Measurements from ENCODE around the gene VENTX.

The VENTX gene

GRCh38 chr10:133237588-133238465, at the start of gene VENTX:
Gene VENTX, plus strand, starts transcription at chr10:133237855. Its CDS starts 60 bp downstream, at chr10:133237915.
- DNase-seq = no peak

GRCh38 chr10:133187906-133188681, 49.6 kb upstream of the VENTX start:
- DNase-seq = no peak

GRCh38 chr10:133189256-133189655, 48.4 kb upstream of the VENTX start:
- DNase-seq = no peak

- no peak for DNase-seq
Measured at GRCh38 chr10:133189726-133190125, 47.9 kb upstream of the VENTX start.

- DNase-seq = no peak
Measured at GRCh38 chr10:133190225-133190624, 47.4 kb upstream of the VENTX start.

GRCh38 chr10:133191651-133192050, 46.0 kb upstream of the VENTX start:
- no peak for DNase-seq

- DNase-seq = no peak
Measured at GRCh38 chr10:133194151-133194550, 43.5 kb upstream of the VENTX start.

- DNase-seq = no peak
Measured at GRCh38 chr10:133195096-133195495, 42.6 kb upstream of the VENTX start.

- DNase-seq = no peak
Measured at GRCh38 chr10:133195611-133196010, 42.0 kb upstream of the VENTX start.

GRCh38 chr10:133196221-133196915, 41.3 kb upstream of the VENTX start:
- DNase-seq = no peak

- no peak for DNase-seq
Measured at GRCh38 chr10:133196936-133197758, 40.5 kb upstream of the VENTX start.

GRCh38 chr10:133197786-133198185, 39.9 kb upstream of the VENTX start:
- DNase-seq = no peak

GRCh38 chr10:133198206-133198605, 39.4 kb upstream of the VENTX start:
- no peak for DNase-seq

GRCh38 chr10:133198621-133199487, 38.8 kb upstream of the VENTX start:
- no peak for DNase-seq

GRCh38 chr10:133199488-133199885, 38.2 kb upstream of the VENTX start:
- DNase-seq = no peak

GRCh38 chr10:133199992-133200611, 37.6 kb upstream of the VENTX start:
- DNase-seq = no peak

- no peak for DNase-seq
Measured at GRCh38 chr10:133200621-133201031, 37.0 kb upstream of the VENTX start.

GRCh38 chr10:133201151-133201947, 36.3 kb upstream of the VENTX start:
- no peak for DNase-seq

- no peak for DNase-seq
Measured at GRCh38 chr10:133201948-133202725, 35.5 kb upstream of the VENTX start.

All from fibroblast of skin of right biceps (primary cell).